IMR-90 (cell line): ENCODE measurements around the gene ADRA2C. TPM values are rescaled to one million over a fixed set of nuclear protein-coding genes. Genes with fewer than 3 reads are reported as not detected.

Experiments
- ATAC-seq: fragments of 200-7000 bp; cut with Tn5 transposase; 2 replicates; pipeline ENCODE4 v1.9.1; 2020; ENCODE audit warnings: low read depth, mild to moderate bottlenecking, moderate library complexity
- BruUV-seq: library from RNA; stranded (reverse); fragments of 400-500 nt; replicated peaks from 2 replicates; lab custom pipeline; 2021; lab: Mats Ljungman, UMichigan
- CTCF ChIA-PET: fragments of 300-600 bp; formaldehyde crosslinking; extraction: SDS; loops from one replicate; lab custom pipeline; 2021; ENCODE audit warnings: antibody characterized with exemption; lab: Yijun Ruan, JAX
- POLR2A ChIA-PET: fragments of 300-600 bp; sonication (Branson Sonifier 250); formaldehyde crosslinking; loops from one replicate; lab custom pipeline; 2022; ENCODE audit warnings: antibody characterized with exemption; ENCODE audit not compliant: unreplicated experiment; lab: Charles Lee
- DNase-seq: peaks from one replicate; pipeline ENCODE4 v3.0.0; 2013
- H2AFZ ChIP-seq: replicated peaks from 2 replicates; pipeline ENCODE3; 2013; ENCODE audit warnings: low read length, mild to moderate bottlenecking; ENCODE audit not compliant: poor library complexity
- H2AK5ac ChIP-seq: 2 replicates; pipeline ENCODE4 v1.6.1; 2013; ENCODE audit warnings: low read depth, low read length, inconsistent platforms
- H2AK9ac ChIP-seq: replicated peaks from 2 replicates; pipeline ENCODE3; 2013; ENCODE audit warnings: mild to moderate bottlenecking, low read depth, low read length, moderate library complexity; ENCODE audit not compliant: poor library complexity
- H2BK120ac ChIP-seq: 2 replicates; pipeline ENCODE4 v1.6.1; 2013; ENCODE audit warnings: low read depth, low read length, inconsistent platforms
- H2BK15ac ChIP-seq: 3 replicates; pipeline ENCODE4 v1.6.1; 2013; ENCODE audit warnings: low read depth, low read length, inconsistent platforms
- H2BK20ac ChIP-seq: 2 replicates; pipeline ENCODE4 v1.6.1; 2013; ENCODE audit warnings: low read depth, mild to moderate bottlenecking, inconsistent platforms, low read length, moderate library complexity
- H2BK5ac ChIP-seq: 2 replicates; pipeline ENCODE4 v1.6.1; 2013; ENCODE audit warnings: mild to moderate bottlenecking, low read depth, low read length, inconsistent platforms; ENCODE audit not compliant: poor library complexity, severe bottlenecking
- H3K14ac ChIP-seq: replicated peaks from 2 replicates; pipeline ENCODE4 v1.6.1; 2013; ENCODE audit warnings: low read depth, low read length, inconsistent platforms
- H3K18ac ChIP-seq: 2 replicates; pipeline ENCODE4 v1.6.1; 2013; ENCODE audit warnings: low read depth, low read length, control low read depth
- H3K23ac ChIP-seq: 2 replicates; pipeline ENCODE4 v1.6.1; 2013; ENCODE audit warnings: low read depth, low read length, inconsistent platforms
- H3K27ac ChIP-seq: 2 replicates; pipeline ENCODE4 v1.5.1; 2013; ENCODE audit warnings: mild to moderate bottlenecking, control low read depth, low read length; ENCODE audit not compliant: insufficient read depth
- H3K27me3 ChIP-seq: 2 replicates; pipeline ENCODE4 v1.6.1; 2013; ENCODE audit warnings: low read length; ENCODE audit not compliant: control insufficient read depth, insufficient read depth
- H3K36me3 ChIP-seq: 2 replicates; pipeline ENCODE4 v1.6.1; 2013; ENCODE audit warnings: low read length, mixed read lengths; ENCODE audit not compliant: control insufficient read depth, insufficient read depth
- H3K4ac ChIP-seq: 2 replicates; pipeline ENCODE4 v1.6.1; 2013; ENCODE audit warnings: low read depth, low read length, inconsistent platforms
- H3K4me1 ChIP-seq: 2 replicates; pipeline ENCODE4 v1.6.1; 2013; ENCODE audit warnings: low read length, mixed read lengths; ENCODE audit not compliant: control insufficient read depth, insufficient read depth
- H3K4me2 ChIP-seq: 2 replicates; pipeline ENCODE4 v1.6.1; 2013; ENCODE audit warnings: low read depth, mild to moderate bottlenecking, control low read depth, low read length, moderate library complexity
- H3K4me3 ChIP-seq: 2 replicates; pipeline ENCODE4 v1.5.1; 2013; ENCODE audit warnings: low read depth, mild to moderate bottlenecking, control low read depth, low read length, moderate library complexity; ENCODE audit not compliant: insufficient read depth
- H3K56ac ChIP-seq: 2 replicates; pipeline ENCODE4 v1.6.1; 2013; ENCODE audit warnings: low read length, inconsistent platforms; ENCODE audit not compliant: insufficient read depth; ENCODE audit errors: extremely low read depth
- H3K79me1 ChIP-seq, 2 experiments: 2 replicates each; pipeline ENCODE4 v1.6.1; 2013; ENCODE audit warnings: low read length in 2 of 2, inconsistent platforms in 1 of 2, low read depth in 1 of 2
- H3K9ac ChIP-seq: 2 replicates; pipeline ENCODE4 v1.6.1; 2013; ENCODE audit warnings: low read depth, low read length, control low read depth
- H3K9me1 ChIP-seq: 2 replicates; pipeline ENCODE4 v1.6.1; 2013; ENCODE audit warnings: low read length, inconsistent platforms; ENCODE audit not compliant: insufficient read depth
- H3K9me3 ChIP-seq: 2 replicates; pipeline ENCODE4 v1.6.1; 2013; ENCODE audit warnings: low read length; ENCODE audit not compliant: control insufficient read depth, insufficient read depth
- H4K20me1 ChIP-seq: 2 replicates; pipeline ENCODE4 v1.6.1; 2013; ENCODE audit warnings: low read length, inconsistent platforms; ENCODE audit not compliant: insufficient read depth
- H4K5ac ChIP-seq: 2 replicates; pipeline ENCODE4 v1.6.1; 2013; ENCODE audit warnings: mild to moderate bottlenecking, low read depth, low read length, control low read depth
- H4K8ac ChIP-seq, 2 experiments: 2 replicates each; pipeline ENCODE4 v1.6.1; 2013; ENCODE audit warnings: low read depth in 2 of 2, low read length in 2 of 2, control low read depth in 1 of 2, inconsistent platforms in 1 of 2
- H4K91ac ChIP-seq: 2 replicates; pipeline ENCODE4 v1.6.1; 2013; ENCODE audit warnings: low read depth, low read length, inconsistent platforms; ENCODE audit not compliant: insufficient read depth
- CEBPB ChIP-seq: IDR thresholded peaks from 2 replicates; pipeline ENCODE4 v1.6.1; 2012; ENCODE audit warnings: low read depth, low read length, improper control_type of control experiment
- CHD1 ChIP-seq: IDR thresholded peaks from 2 replicates; pipeline ENCODE4 v1.6.1; 2012; ENCODE audit warnings: low read depth, low read length, improper control_type of control experiment
- CTCF ChIP-seq: conservative IDR thresholded peaks from 2 replicates; pipeline ENCODE4 v1.5.1; 2012; ENCODE audit warnings: mild to moderate bottlenecking, low read depth, low read length, improper control_type of control experiment
- ELK1 ChIP-seq: fragments of 150-350 bp; IDR thresholded peaks from 2 replicates; pipeline ENCODE4 v1.6.1; 2016; ENCODE audit warnings: low read depth, mild to moderate bottlenecking, low read length, moderate library complexity, borderline replicate concordance
- FOS ChIP-seq: fragments of 150-350 bp; IDR thresholded peaks from 2 replicates; pipeline ENCODE4 v1.6.1; 2016; ENCODE audit warnings: low read depth, low read length
- MAFK ChIP-seq: IDR thresholded peaks from 2 replicates; pipeline ENCODE4 v1.6.1; 2012; ENCODE audit warnings: low read depth, low read length, improper control_type of control experiment
- MAZ ChIP-seq: IDR thresholded peaks from 2 replicates; pipeline ENCODE4 v1.6.1; 2012; ENCODE audit warnings: low read depth, mild to moderate bottlenecking, low read length, improper control_type of control experiment, moderate library complexity, borderline replicate concordance
- MXI1 ChIP-seq: IDR thresholded peaks from 2 replicates; pipeline ENCODE4 v1.6.1; 2012; ENCODE audit warnings: low read depth, mild to moderate bottlenecking, low read length, moderate library complexity, borderline replicate concordance
- NFE2L2 ChIP-seq: fragments of 150-350 bp; IDR thresholded peaks from 2 replicates; pipeline ENCODE4 v1.6.1; 2016; ENCODE audit warnings: low read depth, mild to moderate bottlenecking, low read length
- POLR2A ChIP-seq: IDR thresholded peaks from 2 replicates; pipeline ENCODE4 v1.6.1; 2012; ENCODE audit warnings: mild to moderate bottlenecking, low read depth, low read length
- RAD21 ChIP-seq: IDR thresholded peaks from 2 replicates; pipeline ENCODE4 v1.6.1; 2012; ENCODE audit warnings: low read length, improper control_type of control experiment
- RCOR1 ChIP-seq: IDR thresholded peaks from 2 replicates; pipeline ENCODE4 v1.6.1; 2012; ENCODE audit warnings: mild to moderate bottlenecking, low read length, improper control_type of control experiment; ENCODE audit not compliant: insufficient replicate concordance
- WGBS, 2 experiments: methylation state at CpG; one replicate each; pipeline versions ENCODE4 v1.1.5 to v1.1.7; 2013; ENCODE audit warnings: missing lambda C conversion rate in 2 of 2; ENCODE audit not compliant: insufficient read length in 1 of 2; ENCODE audit errors: extremely low coverage in 2 of 2; 5-methylcytosine and 5-hydroxymethylcytosine counted together
- dilution Hi-C: fragments of 300-500 bp; cut with HindIII; formaldehyde crosslinking; loops from one replicate; pipeline ENCODE4 v1.14.3; 2018; ENCODE audit warnings: low sequenced_read_pairs; ENCODE audit not compliant: unreplicated experiment
- in situ Hi-C: fragments of 300-500 bp; cut with MboI; formaldehyde crosslinking; loops from 3 replicates; pipeline ENCODE4 v1.14.3; 2019; ENCODE audit warnings: low sequenced_read_pairs, inconsistent platforms, mixed read lengths
- intact Hi-C: fragments of 100-400 bp; cut with micrococcal nuclease; formaldehyde crosslinking; loops from 2 replicates; pipeline ENCODE4 v1.10.0; 2022
- polyA plus RNA-seq, 3 experiments: library from polyadenylated mRNA; depleted of rRNA; stranded (reverse); fragments of >200 nt; gene quantifications; 2 replicates each; pipeline ENCODE4 v1.2.3, GENCODE V29; 2012; ENCODE audit warnings: low replicate concordance in 1 of 3
- total RNA-seq: library from RNA; depleted of rRNA; stranded (reverse); fragments of >200 nt; gene quantifications from 2 replicates; pipeline ENCODE4 v1.2.3, GENCODE V29; 2012

Gene ADRA2C
- total and polyA plus RNA-seq, 2 of the 4 experiments (the other 2 are of a cell fraction): under 0.01 to 0.14 TPM

GRCh38 chr4:3770323-3771163, 4.4 kb downstream of the ADRA2C start (continued):
- TF ChIP-seq FOS: no peak

- H3K4me3 ChIP-seq: no peak overlapping the region
- H3K56ac ChIP-seq: no peak overlapping the region
- POLR2A ChIA-PET: no interaction called here
- no peaks in the 10 kb centered on the region for H4K20me1 ChIP-seq
- H3K9me1 ChIP-seq: no peaks in the 10 kb centered on the region
- H3K14ac ChIP-seq: no peak overlapping the region
- H2BK5ac ChIP-seq: no peak overlapping the region
- H4K91ac ChIP-seq: no peak overlapping the region
- H2BK15ac ChIP-seq: no peak overlapping the region
- H2BK20ac ChIP-seq: no peak overlapping the region
- no peak overlapping the region for H3K27ac ChIP-seq
- BruUV-seq: no TSS peak
- in situ Hi-C loops: loop anchor here (10.0 kb wide), 1 partner anchor 174 kb away; no protein-coding TSS in a partner anchor
- DNase-seq (no peak), ATAC-seq (no peak)
- dilution Hi-C loops: no loop called here
- peaks cover 79% of the 10 kb centered on the region for H3K27me3 ChIP-seq
- intact Hi-C loops: no loop called here
- H3K23ac ChIP-seq: no peak overlapping the region
- H3K4me2 ChIP-seq: no peak overlapping the region
- no peak overlapping the region for H4K8ac ChIP-seq
- WGBS, 2 experiments: no CpG with 5 or more reads among the region's 20 CpGs
- H3K18ac ChIP-seq: no peak overlapping the region
- no peak overlapping the region for H2AK5ac ChIP-seq
- H4K5ac ChIP-seq: no peak overlapping the region
- H3K9me3 ChIP-seq: no peaks in the 10 kb centered on the region
- no peaks in the 10 kb centered on the region; the same call in 1 of the 2 replicates for H3K4me1 ChIP-seq
- CTCF ChIA-PET: no interaction called here
- H3K9ac ChIP-seq: no peak overlapping the region
- no peak overlapping the region for H2AFZ ChIP-seq
- H3K36me3 ChIP-seq: no peaks in the 10 kb centered on the region
- no peak overlapping the region for H2BK120ac ChIP-seq
- H3K4ac ChIP-seq: no peak overlapping the region
- H2AK9ac ChIP-seq: no peak overlapping the region
- no peaks in the 10 kb centered on the region for H3K79me1 ChIP-seq
- TF ChIP-seq RAD21 (no peak), CTCF (no peak), MXI1 (no peak), NFE2L2 (no peak), POLR2A (no peak), RCOR1 (no peak), CEBPB (no peak), MAZ (no peak), MAFK (no peak), ELK1 (no peak), CHD1 (no peak)
These were observed 5.1 kb downstream of the ADRA2C start for GRCh38 chr4:3771164-3771809.
